NCI-H1930 (cell line): ENCODE data around the gene ARFIP1.

ENCODE experiments used
- DNase-seq, 2 experiments: peaks; one replicate each; lab custom pipeline; 2025; lab: John Stamatoyannopoulos, UW

Gene ARFIP1

DNA sequence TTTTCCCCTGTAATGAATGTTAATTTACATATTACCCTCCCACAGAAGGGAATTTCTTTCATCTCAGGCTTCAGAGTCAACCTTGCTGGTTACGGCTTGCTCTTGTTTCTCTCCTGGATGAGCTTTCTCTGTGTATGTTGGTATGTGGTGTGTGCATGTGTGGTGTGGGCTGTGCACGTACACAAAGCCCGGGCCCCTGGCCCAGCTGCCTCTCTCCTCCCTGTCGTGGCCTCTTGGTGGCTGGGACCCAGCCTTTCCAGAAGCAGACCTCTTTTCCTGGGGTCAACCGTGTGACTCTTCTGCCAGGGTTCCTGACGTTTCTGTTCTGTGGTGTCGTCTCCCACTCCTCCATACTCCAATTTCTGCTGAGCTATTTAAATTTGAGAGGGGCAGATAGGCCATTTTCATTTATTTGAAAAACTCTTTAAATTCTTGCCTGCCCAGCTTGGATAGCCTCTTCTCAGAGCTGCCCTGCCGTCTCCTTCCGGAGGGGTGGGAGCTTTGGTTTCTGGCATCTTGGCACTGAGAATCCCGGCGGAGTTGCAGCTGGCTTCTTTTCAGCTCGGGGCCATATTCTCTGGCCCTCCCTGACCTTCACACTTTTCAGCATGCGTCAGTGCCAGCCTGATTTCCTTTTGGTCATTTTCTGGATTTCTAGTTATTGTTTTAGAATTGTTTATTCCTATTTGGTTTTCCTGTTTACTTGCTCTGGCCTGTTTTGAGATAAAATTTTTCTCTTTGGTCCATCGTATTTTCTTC, 181.4 kb downstream of the ARFIP1 start:
- no peak for DNase-seq

DNA sequence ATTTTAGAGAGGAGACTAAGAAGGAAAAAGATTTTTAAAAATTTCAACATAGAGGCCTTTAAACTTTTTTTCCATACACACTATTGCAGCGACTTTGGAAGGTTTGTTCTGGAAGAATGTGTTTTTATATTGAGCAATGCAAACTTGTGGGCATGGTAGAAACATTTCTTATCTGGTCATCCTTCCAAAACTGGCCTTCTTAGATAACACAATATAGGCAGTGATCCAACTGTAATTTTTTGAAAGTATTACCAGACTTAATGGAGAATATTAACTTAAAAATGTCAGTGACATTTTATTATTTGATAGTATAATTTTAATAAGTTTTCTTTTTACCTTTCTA, 182.0 kb downstream of the ARFIP1 start:
- DNase-seq = no peak
